ENCODE data around the gene INCA1. TPM values are rescaled to one million over a fixed set of nuclear protein-coding genes. Genes with fewer than 3 reads are reported as not detected.
A peak's percentile ranks its signal among the peaks of the same experiment; 100 is the strongest.

Gene INCA1
- polyA plus RNA-seq, 1 of the 3 experiments (the other 2 are of a cell fraction) = 1.2 TPM

DNA sequence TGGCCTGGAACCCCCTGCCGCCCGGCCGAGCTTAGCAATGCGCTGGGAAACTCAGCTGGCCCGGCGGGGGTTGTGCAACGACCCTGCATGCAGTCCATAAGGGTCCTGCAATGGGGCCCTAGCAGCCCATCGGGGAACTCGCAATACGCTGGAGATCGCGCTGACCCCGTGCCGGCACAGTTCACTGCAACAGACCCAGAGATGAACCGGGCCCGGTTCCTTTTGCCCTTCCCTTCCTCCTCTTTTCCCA, 57.9 kb downstream of the INCA1 start:
- H3K27ac ChIP-seq (ENCODE audit: low read depth in 2 of 2, low read length in 1 of 2) = peak overlapping the region; percentile 94 to 98
- peaks cover 26 to 30% of the 10 kb centered on the region in 2 experiments for H3K36me3 ChIP-seq (replicated peaks in 1 of 2; ENCODE audit: control insufficient read depth in 1 of 2, insufficient read depth in 2 of 2, low read length in 1 of 2)
- no peaks in the 10 kb centered on the region for H3K9me3 ChIP-seq

More for the DNA sequence above, 57.9 kb downstream of the INCA1 start:
- peak overlapping the region; percentile 83 for H3K9ac ChIP-seq
- no peak for DNase-seq
- H3F3A ChIP-seq (replicated peaks; ENCODE audit: insufficient read depth) = peaks cover 38% of the 10 kb centered on the region
- H3K27me3 ChIP-seq (ENCODE audit: insufficient read depth) = no peaks in the 10 kb centered on the region
- H2AFZ ChIP-seq (ENCODE audit: low read depth) = peak overlapping the region; percentile 69; the same call in 1 of the 2 replicates
- 1% methylated on average over 10 of the region's 16 CpGs for WGBS (ENCODE audit: low lambda C conversion rate)
- ChIA-PET CTCF (interaction anchor here (0.9 to 3.9 kb wide), 6 partner anchors 28 to 122 kb away, joined by 3 to 29 read pairs (median 4); partner anchors contain the start of genes CHRNE and SPAG7), POLR2A (interaction anchor here (0.9 to 2.0 kb wide), 5 partner anchors 12 to 31 kb away, joined by 3 to 35 read pairs (median 16); partner anchors contain the start of genes ENO3 and SPAG7)
- H4K20me1 ChIP-seq (ENCODE audit: insufficient read depth) = peaks cover 14% of the 10 kb centered on the region
- H3K4me2 ChIP-seq = peak overlapping the region; percentile 98
- peaks cover 13 to 24% of the 10 kb centered on the region in 2 experiments; a peak in 2 of 4 replicates for H3K4me1 ChIP-seq (ENCODE audit: control insufficient read depth in 1 of 2, insufficient read depth in 2 of 2, low read depth in 1 of 2, low read length in 1 of 2)
- TF ChIP-seq RFX5 (IDR thresholded peaks at IDR 0.05; ENCODE audit: low read length) (no peak), SMC3 (IDR thresholded peaks at IDR 0.05; ENCODE audit: low read depth, low read length) (no peak), SIN3A (IDR thresholded peaks at IDR 0.05; ENCODE audit: borderline replicate concordance, low read depth, low read length) (no peak), NRF1 (IDR thresholded peaks at IDR 0.05; ENCODE audit: low read depth, low read length) (no peak), CHD2 (IDR thresholded peaks at IDR 0.05; ENCODE audit: low read length, partially characterized antibody) (no peak), EZH2phosphoT487 (IDR thresholded peaks at IDR 0.05; ENCODE audit: borderline replicate concordance, low read depth) (no peak), FOSL2 (IDR thresholded peaks at IDR 0.05; ENCODE audit: borderline replicate concordance, low read depth) (no peak), RAD21 (IDR thresholded peaks at IDR 0.05; ENCODE audit: low read length) (no peak), FOXM1 (IDR thresholded peaks at IDR 0.05; ENCODE audit: low read depth) (no peak), RCOR1 (IDR thresholded peaks at IDR 0.05; ENCODE audit: low read length) (no peak), FOXJ3 (CRISPR knock-in tag; IDR thresholded peaks at IDR 0.05) (no peak), GATA2 (CRISPR knock-in tag; IDR thresholded peaks at IDR 0.05) (no peak), YY1 (IDR thresholded peaks at IDR 0.05; ENCODE audit: low read depth) (no peak)
- TF ChIP-seq, protein P1, sequence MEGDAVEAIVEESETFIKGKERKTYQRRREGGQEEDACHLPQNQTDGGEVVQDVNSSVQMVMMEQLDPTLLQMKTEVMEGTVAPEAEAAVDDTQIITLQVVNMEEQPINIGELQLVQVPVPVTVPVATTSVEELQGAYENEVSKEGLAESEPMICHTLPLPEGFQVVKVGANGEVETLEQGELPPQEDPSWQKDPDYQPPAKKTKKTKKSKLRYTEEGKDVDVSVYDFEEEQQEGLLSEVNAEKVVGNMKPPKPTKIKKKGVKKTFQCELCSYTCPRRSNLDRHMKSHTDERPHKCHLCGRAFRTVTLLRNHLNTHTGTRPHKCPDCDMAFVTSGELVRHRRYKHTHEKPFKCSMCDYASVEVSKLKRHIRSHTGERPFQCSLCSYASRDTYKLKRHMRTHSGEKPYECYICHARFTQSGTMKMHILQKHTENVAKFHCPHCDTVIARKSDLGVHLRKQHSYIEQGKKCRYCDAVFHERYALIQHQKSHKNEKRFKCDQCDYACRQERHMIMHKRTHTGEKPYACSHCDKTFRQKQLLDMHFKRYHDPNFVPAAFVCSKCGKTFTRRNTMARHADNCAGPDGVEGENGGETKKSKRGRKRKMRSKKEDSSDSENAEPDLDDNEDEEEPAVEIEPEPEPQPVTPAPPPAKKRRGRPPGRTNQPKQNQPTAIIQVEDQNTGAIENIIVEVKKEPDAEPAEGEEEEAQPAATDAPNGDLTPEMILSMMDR (IDR thresholded peaks at IDR 0.05) = no peak
- TF ChIP-seq, protein P2, sequence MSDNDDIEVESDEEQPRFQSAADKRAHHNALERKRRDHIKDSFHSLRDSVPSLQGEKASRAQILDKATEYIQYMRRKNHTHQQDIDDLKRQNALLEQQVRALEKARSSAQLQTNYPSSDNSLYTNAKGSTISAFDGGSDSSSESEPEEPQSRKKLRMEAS (IDR thresholded peaks at IDR 0.05; ENCODE audit: low read depth) = no peak
- TF ChIP-seq, protein P3, sequence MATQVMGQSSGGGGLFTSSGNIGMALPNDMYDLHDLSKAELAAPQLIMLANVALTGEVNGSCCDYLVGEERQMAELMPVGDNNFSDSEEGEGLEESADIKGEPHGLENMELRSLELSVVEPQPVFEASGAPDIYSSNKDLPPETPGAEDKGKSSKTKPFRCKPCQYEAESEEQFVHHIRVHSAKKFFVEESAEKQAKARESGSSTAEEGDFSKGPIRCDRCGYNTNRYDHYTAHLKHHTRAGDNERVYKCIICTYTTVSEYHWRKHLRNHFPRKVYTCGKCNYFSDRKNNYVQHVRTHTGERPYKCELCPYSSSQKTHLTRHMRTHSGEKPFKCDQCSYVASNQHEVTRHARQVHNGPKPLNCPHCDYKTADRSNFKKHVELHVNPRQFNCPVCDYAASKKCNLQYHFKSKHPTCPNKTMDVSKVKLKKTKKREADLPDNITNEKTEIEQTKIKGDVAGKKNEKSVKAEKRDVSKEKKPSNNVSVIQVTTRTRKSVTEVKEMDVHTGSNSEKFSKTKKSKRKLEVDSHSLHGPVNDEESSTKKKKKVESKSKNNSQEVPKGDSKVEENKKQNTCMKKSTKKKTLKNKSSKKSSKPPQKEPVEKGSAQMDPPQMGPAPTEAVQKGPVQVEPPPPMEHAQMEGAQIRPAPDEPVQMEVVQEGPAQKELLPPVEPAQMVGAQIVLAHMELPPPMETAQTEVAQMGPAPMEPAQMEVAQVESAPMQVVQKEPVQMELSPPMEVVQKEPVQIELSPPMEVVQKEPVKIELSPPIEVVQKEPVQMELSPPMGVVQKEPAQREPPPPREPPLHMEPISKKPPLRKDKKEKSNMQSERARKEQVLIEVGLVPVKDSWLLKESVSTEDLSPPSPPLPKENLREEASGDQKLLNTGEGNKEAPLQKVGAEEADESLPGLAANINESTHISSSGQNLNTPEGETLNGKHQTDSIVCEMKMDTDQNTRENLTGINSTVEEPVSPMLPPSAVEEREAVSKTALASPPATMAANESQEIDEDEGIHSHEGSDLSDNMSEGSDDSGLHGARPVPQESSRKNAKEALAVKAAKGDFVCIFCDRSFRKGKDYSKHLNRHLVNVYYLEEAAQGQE (IDR thresholded peaks at IDR 0.05; ENCODE audit: low read depth, low read length) = no peak
- TF ChIP-seq, protein P4, sequence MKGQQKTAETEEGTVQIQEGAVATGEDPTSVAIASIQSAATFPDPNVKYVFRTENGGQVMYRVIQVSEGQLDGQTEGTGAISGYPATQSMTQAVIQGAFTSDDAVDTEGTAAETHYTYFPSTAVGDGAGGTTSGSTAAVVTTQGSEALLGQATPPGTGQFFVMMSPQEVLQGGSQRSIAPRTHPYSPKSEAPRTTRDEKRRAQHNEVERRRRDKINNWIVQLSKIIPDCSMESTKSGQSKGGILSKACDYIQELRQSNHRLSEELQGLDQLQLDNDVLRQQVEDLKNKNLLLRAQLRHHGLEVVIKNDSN (IDR thresholded peaks at IDR 0.05; ENCODE audit: borderline replicate concordance, low read depth) = no peak
- peak overlapping the region; percentile 80 to 86 for H3K4me3 ChIP-seq (ENCODE audit: low read depth in 2 of 2, low read length in 1 of 2)
- peaks cover 58% of the 10 kb centered on the region for H3K79me2 ChIP-seq (ENCODE audit: insufficient read depth)
- H3K9me2 ChIP-seq = no peaks in the 10 kb centered on the region
